ENCODE data around the gene USP7. TPM values are rescaled to one million over a fixed set of nuclear protein-coding genes. Genes with fewer than 3 reads are reported as not detected.

Gene USP7
- polyA plus RNA-seq, 1 of the 3 experiments (the other 2 are of a cell fraction): 8.6 TPM

DNA sequence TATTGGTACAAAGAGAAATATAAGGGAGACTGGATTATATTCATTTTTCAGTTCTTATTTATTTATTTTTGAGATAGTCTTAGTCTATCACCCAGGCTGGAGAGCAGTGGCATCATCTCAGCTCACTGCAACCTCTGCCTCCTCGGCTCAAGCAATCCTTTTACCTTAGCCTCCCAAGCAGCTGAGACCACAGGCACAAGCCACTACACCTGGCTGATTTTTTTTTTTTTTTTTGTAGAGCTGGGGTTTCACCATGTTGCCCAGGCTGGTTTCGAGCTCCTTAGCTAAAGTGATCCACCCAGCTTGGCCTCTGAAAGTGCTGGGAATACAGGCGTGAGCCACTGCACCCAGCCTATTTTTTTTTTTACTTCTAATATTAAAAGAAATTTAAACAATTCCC is 40.1 kb upstream of the USP7 start:
- Histone ChIP-seq H3K27me3 (ENCODE audit: insufficient read depth) (no peaks in the 10 kb centered on the region), H3K4me1 (ENCODE audit: control insufficient read depth in 1 of 2, insufficient read depth in 2 of 2, low read depth in 1 of 2, low read length in 1 of 2) (peaks cover 0 to 3% of the 10 kb centered on the region in 2 experiments; a peak in 1 of 4 replicates), H3K79me2 (ENCODE audit: insufficient read depth) (no peaks in the 10 kb centered on the region), H3K9me2 (no peaks in the 10 kb centered on the region), H3K9me3 (no peaks in the 10 kb centered on the region), H3K36me3 (replicated peaks in 1 of 2; ENCODE audit: control insufficient read depth in 1 of 2, insufficient read depth in 2 of 2, low read length in 1 of 2) (no peaks in the 10 kb centered on the region), H3K27ac (ENCODE audit: low read depth in 2 of 2, low read length in 1 of 2) (no peak overlapping the region), H3F3A (replicated peaks; ENCODE audit: insufficient read depth) (no peaks in the 10 kb centered on the region), H4K20me1 (ENCODE audit: insufficient read depth) (no peaks in the 10 kb centered on the region), H3K9ac (no peak overlapping the region), H2AFZ (ENCODE audit: low read depth) (no peak overlapping the region), H3K4me3 (ENCODE audit: low read depth in 2 of 2, low read length in 1 of 2) (no peak overlapping the region), H3K4me2 (no peak overlapping the region)
- ChIA-PET CTCF (interaction anchor here (0.6 kb wide), 1 partner anchor 135 kb away, joined by 3 read pairs; no protein-coding TSS in a partner anchor), POLR2A (interaction anchor here (1.7 kb wide), 1 partner anchor 87 kb away, joined by 4 read pairs; the partner anchor contains the start of gene HAPSTR1)
- no peak for DNase-seq
- WGBS (ENCODE audit: low lambda C conversion rate): 78% methylated on average over 3 of the region's 3 CpGs
- TF ChIP-seq RAD21 (IDR thresholded peaks at IDR 0.05; ENCODE audit: low read length): no peak
- TF ChIP-seq RCOR1 (IDR thresholded peaks at IDR 0.05; ENCODE audit: low read length): no peak
- TF ChIP-seq, protein P1, sequence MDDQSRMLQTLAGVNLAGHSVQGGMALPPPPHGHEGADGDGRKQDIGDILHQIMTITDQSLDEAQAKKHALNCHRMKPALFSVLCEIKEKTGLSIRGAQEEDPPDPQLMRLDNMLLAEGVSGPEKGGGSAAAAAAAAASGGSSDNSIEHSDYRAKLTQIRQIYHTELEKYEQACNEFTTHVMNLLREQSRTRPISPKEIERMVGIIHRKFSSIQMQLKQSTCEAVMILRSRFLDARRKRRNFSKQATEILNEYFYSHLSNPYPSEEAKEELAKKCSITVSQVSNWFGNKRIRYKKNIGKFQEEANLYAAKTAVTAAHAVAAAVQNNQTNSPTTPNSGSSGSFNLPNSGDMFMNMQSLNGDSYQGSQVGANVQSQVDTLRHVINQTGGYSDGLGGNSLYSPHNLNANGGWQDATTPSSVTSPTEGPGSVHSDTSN (IDR thresholded peaks at IDR 0.05): no peak
- TF ChIP-seq MXI1 (IDR thresholded peaks at IDR 0.05; ENCODE audit: low read depth, low read length): no peak
- TF ChIP-seq SMC3 (IDR thresholded peaks at IDR 0.05; ENCODE audit: low read depth, low read length): no peak
- no peak for TF ChIP-seq ELF1 (IDR thresholded peaks at IDR 0.05)
- no peak for TF ChIP-seq NRF1 (IDR thresholded peaks at IDR 0.05; ENCODE audit: low read depth, low read length)

DNA sequence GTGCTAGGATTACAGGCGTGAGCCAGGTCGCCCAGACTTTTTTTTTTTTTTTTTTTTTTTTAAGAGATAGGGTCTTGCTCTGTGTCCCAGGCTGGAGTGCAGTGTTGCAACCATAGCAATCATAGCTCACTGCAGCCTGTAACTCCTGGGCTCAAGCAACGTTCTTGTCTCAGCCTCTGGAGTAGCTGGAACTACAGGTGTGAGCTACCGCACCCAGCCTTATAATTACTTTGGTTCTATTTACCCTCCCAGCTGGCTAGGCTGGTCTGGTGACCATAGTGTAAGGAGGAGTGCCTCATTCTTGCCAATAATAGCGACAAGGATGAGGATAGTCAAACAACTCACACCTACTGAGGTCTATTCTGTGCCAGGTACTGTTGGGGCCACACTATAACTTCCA is 39.6 kb upstream of the USP7 start:
- no peaks in the 10 kb centered on the region for H3K9me3 ChIP-seq
- DNase-seq: no peak
- no peaks in the 10 kb centered on the region for H3K9me2 ChIP-seq
- H3F3A ChIP-seq (replicated peaks; ENCODE audit: insufficient read depth): no peaks in the 10 kb centered on the region
- H3K27me3 ChIP-seq (ENCODE audit: insufficient read depth): no peaks in the 10 kb centered on the region
- H3K4me3 ChIP-seq (ENCODE audit: low read depth in 2 of 2, low read length in 1 of 2): no peak overlapping the region
- TF ChIP-seq, protein P2, sequence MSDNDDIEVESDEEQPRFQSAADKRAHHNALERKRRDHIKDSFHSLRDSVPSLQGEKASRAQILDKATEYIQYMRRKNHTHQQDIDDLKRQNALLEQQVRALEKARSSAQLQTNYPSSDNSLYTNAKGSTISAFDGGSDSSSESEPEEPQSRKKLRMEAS (IDR thresholded peaks at IDR 0.05; ENCODE audit: low read depth): no peak
- TF ChIP-seq, protein P3, sequence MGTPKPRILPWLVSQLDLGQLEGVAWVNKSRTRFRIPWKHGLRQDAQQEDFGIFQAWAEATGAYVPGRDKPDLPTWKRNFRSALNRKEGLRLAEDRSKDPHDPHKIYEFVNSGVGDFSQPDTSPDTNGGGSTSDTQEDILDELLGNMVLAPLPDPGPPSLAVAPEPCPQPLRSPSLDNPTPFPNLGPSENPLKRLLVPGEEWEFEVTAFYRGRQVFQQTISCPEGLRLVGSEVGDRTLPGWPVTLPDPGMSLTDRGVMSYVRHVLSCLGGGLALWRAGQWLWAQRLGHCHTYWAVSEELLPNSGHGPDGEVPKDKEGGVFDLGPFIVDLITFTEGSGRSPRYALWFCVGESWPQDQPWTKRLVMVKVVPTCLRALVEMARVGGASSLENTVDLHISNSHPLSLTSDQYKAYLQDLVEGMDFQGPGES (IDR thresholded peaks at IDR 0.05; ENCODE audit: low read depth, low read length): no peak
- no peak for TF ChIP-seq GATA2 (CRISPR knock-in tag; IDR thresholded peaks at IDR 0.05)
- POLR2A ChIA-PET: interaction anchor here (1.7 kb wide), 1 partner anchor 88 kb away, joined by 4 read pairs; the partner anchor contains the start of gene HAPSTR1
- H4K20me1 ChIP-seq (ENCODE audit: insufficient read depth): no peaks in the 10 kb centered on the region
- H3K79me2 ChIP-seq (ENCODE audit: insufficient read depth): no peaks in the 10 kb centered on the region
- no peaks in the 10 kb centered on the region for H3K36me3 ChIP-seq (replicated peaks in 1 of 2; ENCODE audit: control insufficient read depth in 1 of 2, insufficient read depth in 2 of 2, low read length in 1 of 2)
- H3K27ac ChIP-seq (ENCODE audit: low read depth in 2 of 2, low read length in 1 of 2): no peak overlapping the region
- 71% methylated on average over 5 of the region's 5 CpGs for WGBS (ENCODE audit: low lambda C conversion rate)
- no peak overlapping the region for H3K4me2 ChIP-seq
- CTCF ChIA-PET: interaction anchor here (0.6 to 0.8 kb wide), 2 partner anchors 10 to 136 kb away, joined by 3 read pairs; no protein-coding TSS in a partner anchor
- H2AFZ ChIP-seq (ENCODE audit: low read depth): no peak overlapping the region
- H3K4me1 ChIP-seq (ENCODE audit: control insufficient read depth in 1 of 2, insufficient read depth in 2 of 2, low read depth in 1 of 2, low read length in 1 of 2): no peaks in the 10 kb centered on the region
- H3K9ac ChIP-seq: no peak overlapping the region

DNA sequence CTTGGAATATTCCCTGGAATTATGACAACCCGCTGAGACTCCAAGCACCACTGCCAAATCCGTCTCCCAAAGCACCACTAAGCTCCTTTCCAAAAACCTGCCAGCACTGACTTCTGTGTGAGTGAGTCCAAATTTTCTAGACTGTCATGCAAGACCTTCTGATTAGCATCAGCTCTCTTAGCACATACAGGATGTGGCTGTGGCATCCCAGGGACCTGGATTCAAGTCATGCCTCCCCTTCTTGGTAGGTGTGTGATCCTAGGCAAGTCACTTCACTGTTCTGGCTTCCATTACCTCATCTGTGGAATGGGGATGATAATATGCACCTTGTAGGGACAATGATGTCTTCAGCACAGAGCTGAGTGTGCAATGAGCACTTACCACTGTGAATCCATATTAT is 38.3 kb upstream of the USP7 start:
- no peaks in the 10 kb centered on the region for H3K27me3 ChIP-seq (ENCODE audit: insufficient read depth)
- DNase-seq: no peak
- 86% methylated on average over 2 of the region's 2 CpGs for WGBS (ENCODE audit: low lambda C conversion rate)
- H4K20me1 ChIP-seq (ENCODE audit: insufficient read depth): no peaks in the 10 kb centered on the region
- ChIA-PET CTCF (no interaction called here), POLR2A (no interaction called here)
- H2AFZ ChIP-seq (ENCODE audit: low read depth): no peak overlapping the region
- H3K9me2 ChIP-seq: no peaks in the 10 kb centered on the region
- no peaks in the 10 kb centered on the region for H3K79me2 ChIP-seq (ENCODE audit: insufficient read depth)
- no peak overlapping the region for H3K4me2 ChIP-seq
- no peaks in the 10 kb centered on the region for H3K4me1 ChIP-seq (ENCODE audit: control insufficient read depth in 1 of 2, insufficient read depth in 2 of 2, low read depth in 1 of 2, low read length in 1 of 2)
- no peaks in the 10 kb centered on the region for H3K9me3 ChIP-seq
- H3F3A ChIP-seq (replicated peaks; ENCODE audit: insufficient read depth): no peaks in the 10 kb centered on the region
- H3K9ac ChIP-seq: no peak overlapping the region
- H3K4me3 ChIP-seq (ENCODE audit: low read depth in 2 of 2, low read length in 1 of 2): no peak overlapping the region
- no peaks in the 10 kb centered on the region for H3K36me3 ChIP-seq (replicated peaks in 1 of 2; ENCODE audit: control insufficient read depth in 1 of 2, insufficient read depth in 2 of 2, low read length in 1 of 2)
- H3K27ac ChIP-seq (ENCODE audit: low read depth in 2 of 2, low read length in 1 of 2): no peak overlapping the region
- no peak for TF ChIP-seq RFX5 (IDR thresholded peaks at IDR 0.05; ENCODE audit: low read length)
- TF ChIP-seq, protein P4, sequence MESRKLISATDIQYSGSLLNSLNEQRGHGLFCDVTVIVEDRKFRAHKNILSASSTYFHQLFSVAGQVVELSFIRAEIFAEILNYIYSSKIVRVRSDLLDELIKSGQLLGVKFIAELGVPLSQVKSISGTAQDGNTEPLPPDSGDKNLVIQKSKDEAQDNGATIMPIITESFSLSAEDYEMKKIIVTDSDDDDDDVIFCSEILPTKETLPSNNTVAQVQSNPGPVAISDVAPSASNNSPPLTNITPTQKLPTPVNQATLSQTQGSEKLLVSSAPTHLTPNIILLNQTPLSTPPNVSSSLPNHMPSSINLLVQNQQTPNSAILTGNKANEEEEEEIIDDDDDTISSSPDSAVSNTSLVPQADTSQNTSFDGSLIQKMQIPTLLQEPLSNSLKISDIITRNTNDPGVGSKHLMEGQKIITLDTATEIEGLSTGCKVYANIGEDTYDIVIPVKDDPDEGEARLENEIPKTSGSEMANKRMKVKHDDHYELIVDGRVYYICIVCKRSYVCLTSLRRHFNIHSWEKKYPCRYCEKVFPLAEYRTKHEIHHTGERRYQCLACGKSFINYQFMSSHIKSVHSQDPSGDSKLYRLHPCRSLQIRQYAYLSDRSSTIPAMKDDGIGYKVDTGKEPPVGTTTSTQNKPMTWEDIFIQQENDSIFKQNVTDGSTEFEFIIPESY (IDR thresholded peaks at IDR 0.05; ENCODE audit: borderline replicate concordance, low read depth): no peak
- TF ChIP-seq, protein P5, sequence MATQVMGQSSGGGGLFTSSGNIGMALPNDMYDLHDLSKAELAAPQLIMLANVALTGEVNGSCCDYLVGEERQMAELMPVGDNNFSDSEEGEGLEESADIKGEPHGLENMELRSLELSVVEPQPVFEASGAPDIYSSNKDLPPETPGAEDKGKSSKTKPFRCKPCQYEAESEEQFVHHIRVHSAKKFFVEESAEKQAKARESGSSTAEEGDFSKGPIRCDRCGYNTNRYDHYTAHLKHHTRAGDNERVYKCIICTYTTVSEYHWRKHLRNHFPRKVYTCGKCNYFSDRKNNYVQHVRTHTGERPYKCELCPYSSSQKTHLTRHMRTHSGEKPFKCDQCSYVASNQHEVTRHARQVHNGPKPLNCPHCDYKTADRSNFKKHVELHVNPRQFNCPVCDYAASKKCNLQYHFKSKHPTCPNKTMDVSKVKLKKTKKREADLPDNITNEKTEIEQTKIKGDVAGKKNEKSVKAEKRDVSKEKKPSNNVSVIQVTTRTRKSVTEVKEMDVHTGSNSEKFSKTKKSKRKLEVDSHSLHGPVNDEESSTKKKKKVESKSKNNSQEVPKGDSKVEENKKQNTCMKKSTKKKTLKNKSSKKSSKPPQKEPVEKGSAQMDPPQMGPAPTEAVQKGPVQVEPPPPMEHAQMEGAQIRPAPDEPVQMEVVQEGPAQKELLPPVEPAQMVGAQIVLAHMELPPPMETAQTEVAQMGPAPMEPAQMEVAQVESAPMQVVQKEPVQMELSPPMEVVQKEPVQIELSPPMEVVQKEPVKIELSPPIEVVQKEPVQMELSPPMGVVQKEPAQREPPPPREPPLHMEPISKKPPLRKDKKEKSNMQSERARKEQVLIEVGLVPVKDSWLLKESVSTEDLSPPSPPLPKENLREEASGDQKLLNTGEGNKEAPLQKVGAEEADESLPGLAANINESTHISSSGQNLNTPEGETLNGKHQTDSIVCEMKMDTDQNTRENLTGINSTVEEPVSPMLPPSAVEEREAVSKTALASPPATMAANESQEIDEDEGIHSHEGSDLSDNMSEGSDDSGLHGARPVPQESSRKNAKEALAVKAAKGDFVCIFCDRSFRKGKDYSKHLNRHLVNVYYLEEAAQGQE (IDR thresholded peaks at IDR 0.05; ENCODE audit: low read depth, low read length): no peak
- TF ChIP-seq TCF12 (IDR thresholded peaks at IDR 0.05): no peak
- TF ChIP-seq POLR2AphosphoS5 (IDR thresholded peaks at IDR 0.05; ENCODE audit: low read depth, low read length): no peak
